Eye (tissue), 1 donor: Measurements from ENCODE around the gene GZMM.

ENCODE experiments used
- DNase-seq: peaks from one replicate; pipeline ENCODE4 v3.0.0-alpha.2; 2015

GZMM gene

GRCh38 chr19:535017-535835 lies 8.6 kb upstream of the GZMM start:
- no peak for DNase-seq

GRCh38 chr19:536031-536880 lies 7.6 kb upstream of the GZMM start:
- DNase-seq: no peak

GRCh38 chr19:536881-537404 lies 6.9 kb upstream of the GZMM start:
- no peak for DNase-seq

DNA sequence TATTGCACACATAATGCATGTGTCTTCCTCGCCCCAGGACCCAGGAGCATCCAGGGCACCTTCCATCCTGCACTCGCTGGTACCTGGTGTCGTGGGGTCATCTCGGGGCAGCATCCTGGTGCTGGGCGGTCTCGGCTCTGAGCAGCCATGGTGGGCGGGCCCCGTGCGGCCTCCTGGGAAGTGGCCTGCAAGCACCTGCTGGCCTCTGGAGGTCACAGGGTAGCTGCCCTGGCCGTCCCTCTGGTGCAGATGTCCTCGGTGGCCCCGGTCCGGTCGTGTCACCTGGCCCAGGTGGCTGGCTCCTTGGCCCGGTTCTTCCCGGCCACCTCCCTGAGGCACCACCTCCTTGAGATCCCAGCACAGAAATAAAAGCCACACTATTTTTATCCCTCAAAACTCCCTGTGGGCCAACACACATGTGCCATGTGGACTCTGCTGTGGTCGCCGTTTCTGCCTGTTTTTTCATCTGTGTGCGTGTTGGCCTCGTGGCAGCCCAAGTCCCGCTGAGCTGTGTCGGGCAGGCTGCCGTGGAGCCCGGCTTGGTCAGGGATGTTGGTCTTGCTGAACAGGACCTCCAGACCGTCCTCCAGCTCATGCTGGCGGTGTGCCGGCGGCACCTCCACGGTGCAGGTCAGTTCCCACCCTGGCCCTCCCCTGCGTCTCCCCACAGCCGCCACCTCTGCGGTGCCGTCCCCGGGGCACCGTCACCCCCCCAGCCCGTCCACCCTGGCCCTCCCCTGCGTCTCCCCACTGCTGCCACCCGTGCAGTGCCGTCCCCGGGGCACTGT lies 5.0 kb upstream of the GZMM start:
- no peak for DNase-seq

DNA sequence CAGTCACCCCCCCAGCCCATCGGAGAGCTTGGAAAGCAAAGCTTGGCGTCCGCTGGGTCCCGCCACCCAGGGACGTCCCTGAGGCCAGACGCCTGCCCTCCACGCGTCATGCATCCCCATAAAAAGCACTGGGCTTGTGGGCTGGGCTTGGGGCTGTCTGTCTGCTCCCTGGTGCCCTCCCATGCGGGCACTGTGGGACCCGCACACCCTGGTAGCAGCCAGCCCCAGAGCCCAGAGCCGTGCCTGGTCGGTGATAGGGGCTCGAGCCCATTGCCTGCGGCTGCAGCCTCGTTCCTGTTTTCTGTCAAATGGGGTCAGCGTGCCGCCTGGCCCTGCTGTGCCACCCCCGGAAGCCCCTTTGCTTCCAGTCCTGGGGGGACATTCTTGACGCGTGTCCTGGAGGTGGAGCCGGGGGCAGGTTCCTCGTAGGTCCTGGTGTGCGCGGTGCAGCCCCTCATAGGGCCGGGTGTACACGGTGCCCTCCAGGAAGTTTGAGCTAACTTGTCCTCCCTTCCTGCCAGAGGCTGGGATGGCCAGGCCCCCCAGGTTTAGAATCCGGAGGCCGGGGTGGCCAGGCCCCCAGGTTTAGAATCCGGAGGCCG lies 4.3 kb upstream of the GZMM start:
- no peak for DNase-seq

GRCh38 chr19:540867-541637 lies 2.8 kb upstream of the GZMM start:
- DNase-seq: no peak

DNA sequence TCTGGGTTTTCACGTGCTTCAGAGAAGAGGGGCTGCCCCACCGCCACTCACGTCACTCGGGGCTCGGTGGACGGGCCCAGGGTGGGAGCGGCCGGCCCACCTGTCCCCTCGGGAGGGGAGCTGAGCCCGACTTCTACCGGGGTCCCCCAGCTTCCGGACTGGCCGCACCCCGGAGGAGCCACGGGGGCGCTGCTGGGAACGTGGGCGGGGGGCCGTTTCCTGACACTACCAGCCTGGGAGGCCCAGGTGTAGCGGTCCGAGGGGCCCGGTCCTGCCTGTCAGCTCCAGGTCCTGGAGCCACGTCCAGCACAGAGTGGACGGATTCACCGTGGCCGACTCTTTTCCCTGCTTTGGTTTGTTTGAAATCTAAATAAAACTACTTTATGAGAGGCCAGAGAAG lies 2.2 kb upstream of the GZMM start:
- no peak for DNase-seq

- DNase-seq: no peak
Measured at GRCh38 chr19:542173-542866, 1.5 kb upstream of the GZMM start.

DNA sequence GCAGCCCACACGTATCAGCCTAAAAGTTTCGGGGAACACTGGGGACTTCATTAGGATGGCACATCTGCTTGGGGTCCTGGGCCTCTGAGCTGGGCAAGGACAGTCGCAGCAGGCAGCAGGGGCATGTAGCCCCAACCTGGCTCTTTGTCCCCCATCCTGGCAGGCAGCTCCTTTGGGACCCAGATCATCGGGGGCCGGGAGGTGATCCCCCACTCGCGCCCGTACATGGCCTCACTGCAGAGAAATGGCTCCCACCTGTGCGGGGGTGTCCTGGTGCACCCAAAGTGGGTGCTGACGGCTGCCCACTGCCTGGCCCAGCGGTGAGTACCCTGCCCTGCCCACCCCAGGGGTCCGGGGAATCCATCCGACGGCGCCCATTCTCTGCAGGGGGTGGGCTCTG lies 3.3 kb downstream of the GZMM start:
- DNase-seq: no peak

DNA sequence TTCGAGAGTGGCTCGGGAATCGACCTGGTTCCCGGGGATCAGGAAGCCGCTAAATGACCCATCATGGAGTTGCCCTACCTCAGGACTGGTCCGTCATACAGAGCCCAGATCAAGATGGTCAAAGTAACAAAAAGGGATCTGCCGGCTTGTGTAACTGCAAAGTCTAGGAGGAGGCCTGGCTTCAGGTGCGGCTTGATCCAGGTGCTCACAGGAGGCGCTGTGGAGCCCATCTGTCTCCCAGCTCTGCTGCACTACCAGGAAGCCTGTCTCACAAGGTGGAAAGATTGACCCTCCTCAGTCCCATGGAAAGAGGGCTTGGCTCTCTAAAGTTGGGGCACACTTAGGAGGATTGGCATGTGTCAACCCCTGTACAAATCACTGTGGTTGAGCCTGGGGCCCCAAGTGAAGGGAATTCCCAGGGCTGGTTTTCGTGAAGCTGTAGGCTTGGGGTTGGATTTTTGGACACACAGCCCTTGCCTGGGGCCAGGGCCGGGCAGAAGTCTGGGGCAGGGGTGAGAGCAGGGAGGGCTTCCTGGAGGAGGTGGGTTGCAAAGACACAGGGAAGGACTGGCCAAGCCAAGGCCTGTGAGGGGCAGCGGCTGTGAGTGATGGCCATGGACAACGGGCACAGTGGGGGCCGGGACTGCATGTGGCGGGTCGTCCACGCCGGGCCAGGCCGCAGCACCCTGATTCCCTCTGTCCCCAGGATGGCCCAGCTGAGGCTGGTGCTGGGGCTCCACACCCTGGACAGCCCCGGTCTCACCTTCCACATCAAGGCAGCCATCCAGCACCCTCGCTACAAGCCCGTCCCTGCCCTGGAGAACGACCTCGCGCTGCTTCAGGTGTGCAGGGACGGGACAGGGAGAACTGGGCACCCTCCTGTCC lies 4.2 kb downstream of the GZMM start:
- no peak for DNase-seq

DNA sequence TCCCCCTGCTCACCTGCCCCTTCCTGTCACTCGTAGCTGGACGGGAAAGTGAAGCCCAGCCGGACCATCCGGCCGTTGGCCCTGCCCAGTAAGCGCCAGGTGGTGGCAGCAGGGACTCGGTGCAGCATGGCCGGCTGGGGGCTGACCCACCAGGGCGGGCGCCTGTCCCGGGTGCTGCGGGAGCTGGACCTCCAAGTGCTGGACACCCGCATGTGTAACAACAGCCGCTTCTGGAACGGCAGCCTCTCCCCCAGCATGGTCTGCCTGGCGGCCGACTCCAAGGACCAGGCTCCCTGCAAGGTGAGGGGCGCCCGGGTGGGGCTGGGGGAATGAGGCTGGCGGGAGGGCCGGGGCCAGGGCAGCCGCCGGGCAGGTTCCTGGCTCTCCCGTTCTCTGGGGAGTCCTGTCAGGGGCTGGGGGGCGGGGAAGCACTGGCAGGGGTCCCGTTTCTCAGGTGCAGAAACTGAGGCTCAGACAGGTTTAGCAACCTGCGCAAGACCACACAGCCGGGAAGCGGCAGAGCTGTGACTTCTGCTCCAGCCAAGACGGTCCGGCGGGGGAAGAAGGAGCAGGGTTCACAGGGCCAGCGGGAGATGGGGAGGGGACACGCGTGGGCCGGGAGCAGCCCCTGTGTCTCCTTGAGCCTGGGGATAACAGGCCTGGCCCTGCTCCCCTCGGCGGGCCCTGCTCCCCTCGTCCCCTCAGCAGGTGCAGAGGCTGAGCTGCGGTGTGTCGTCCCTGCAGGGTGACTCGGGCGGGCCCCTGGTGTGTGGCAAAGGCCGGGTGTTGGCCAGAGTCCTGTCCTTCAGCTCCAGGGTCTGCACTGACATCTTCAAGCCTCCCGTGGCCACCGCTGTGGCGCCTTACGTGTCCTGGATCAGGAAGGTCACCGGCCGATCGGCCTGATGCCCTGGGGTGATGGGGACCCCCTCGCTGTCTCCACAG lies 5.3 kb downstream of the GZMM start:
- no peak for DNase-seq

- no peak for DNase-seq
Measured at GRCh38 chr19:554817-555216, 11.0 kb downstream of the GZMM start.

DNA sequence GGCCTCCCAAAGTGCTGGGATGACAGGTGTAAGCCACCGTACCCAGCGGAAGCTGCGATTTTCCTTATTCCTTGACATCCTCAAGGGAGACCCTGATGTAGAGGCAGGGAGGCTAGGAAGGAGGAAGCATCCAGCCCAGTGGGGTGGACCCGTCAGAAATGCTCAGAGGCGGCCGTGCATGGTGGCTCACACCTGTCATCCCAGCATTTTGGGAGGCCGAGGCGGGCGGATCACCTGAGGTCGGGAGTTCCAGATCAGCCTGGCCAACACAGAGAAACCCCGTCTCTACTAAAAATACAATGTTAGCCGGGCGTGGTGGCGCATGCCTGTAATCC lies 11.6 kb downstream of the GZMM start:
- no peak for DNase-seq

GRCh38 chr19:556611-557382 lies 12.9 kb downstream of the GZMM start:
- DNase-seq: no peak

DNA sequence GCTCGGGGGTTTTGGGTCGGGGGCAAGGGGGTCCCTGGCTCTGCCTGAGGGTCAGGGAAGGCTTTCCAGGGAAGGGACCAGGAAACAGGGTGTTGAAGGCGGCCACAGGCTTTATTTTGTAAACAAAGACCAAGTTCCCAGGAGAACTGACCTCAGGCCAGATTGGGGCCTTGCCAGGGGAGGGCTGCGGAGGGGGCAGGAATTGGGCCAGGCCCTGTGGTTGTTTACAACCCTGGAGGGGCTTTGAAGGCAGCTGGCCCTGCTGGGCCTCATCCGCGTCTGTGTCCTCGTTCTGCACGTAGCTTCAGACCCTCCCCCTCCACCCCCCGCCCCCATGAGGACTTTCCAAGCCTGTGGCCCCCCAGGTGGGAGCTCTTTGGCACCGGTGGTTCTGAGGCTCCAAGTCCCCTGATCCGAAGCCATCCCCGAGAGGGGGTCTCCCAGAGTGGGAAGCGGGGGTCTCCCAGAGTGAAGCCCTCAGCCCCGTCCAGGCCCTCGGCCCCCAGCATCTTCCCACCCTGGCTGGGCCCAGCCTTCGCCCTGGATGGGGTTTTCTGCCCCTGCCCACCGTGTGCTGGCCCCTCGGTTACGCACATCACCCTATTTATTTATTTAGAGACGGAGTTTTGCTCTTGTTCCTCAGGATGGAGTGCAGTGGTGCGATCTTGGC lies 15.1 kb downstream of the GZMM start:
- peak; percentile 69 for DNase-seq

DNA sequence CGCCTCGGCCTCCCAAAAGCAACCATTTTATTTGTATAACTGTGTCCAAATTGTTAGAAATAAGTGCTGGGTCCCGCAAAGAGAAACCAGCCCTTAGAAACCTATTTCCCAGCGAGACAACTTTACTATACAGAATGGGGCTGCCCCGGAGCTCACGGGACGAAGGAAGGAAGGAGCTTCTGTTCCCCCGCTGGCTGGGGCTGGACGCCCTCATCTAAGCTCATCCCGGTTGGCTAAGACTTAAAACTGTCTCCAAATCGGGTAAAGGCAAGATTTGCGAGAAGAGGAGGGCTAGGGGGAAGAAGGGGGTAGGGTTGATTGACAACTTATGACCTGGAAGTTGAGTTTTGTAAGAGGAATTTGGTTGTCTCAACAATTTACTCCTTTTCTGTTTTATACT lies 16.3 kb downstream of the GZMM start:
- DNase-seq: no peak

DNA sequence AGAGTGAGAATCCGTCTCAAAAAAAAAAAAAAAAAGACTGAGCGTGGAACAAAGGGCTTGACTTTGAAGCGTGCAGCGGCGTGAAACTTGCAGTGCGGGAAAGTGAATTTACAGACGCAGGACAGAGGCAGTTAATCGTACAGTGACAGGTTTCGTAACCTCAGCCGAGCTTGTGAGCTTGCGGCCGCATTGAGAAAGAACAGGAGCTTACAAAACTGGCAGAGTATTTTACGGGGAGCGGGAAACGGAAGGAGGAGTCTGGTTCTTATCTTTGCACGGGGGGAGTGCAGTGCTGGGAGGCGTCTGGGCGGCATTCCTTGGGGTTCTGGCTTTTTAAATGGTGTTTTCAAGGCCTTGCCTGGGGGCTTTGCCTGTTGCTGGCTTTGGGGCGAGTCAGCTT lies 22.6 kb downstream of the GZMM start:
- no peak for DNase-seq

GRCh38 chr19:566844-567243 lies 23.0 kb downstream of the GZMM start:
- DNase-seq: no peak
